ENCODE data around the gene XRCC3. TPM values are rescaled to one million over a fixed set of nuclear protein-coding genes. Genes with fewer than 3 reads are reported as not detected.

XRCC3 gene
- total and polyA plus RNA-seq, 2 experiments from 2014 or later, result 20.4 to 72.9 TPM

- TF ChIP-seq ZNF114 (CRISPR knock-in tag; IDR thresholded peaks at IDR 0.05) (no peak), JUNB (IDR thresholded peaks at IDR 0.05; ENCODE audit: unreplicated experiment) (no peak)
Observed at GRCh38 chr14:103659631-103660030, 55.6 kb downstream of the XRCC3 start (continued).

DNA sequence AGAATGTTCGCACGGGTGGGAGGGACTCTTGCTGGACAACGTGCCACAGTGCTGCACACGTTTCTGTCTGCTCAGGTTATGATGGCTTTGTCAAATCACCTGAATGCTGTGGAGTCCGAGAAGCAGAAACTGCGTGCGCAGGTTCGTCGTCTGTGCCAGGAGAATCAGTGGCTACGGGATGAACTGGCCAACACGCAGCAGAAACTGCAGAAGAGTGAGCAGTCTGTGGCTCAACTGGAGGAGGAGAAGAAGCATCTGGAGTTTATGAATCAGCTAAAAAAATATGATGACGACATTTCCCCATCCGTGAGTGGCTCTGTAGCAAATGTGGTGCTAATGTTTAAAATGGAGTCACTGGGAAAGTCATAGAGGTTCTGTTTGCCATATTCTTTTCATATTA is 57.8 kb downstream of the XRCC3 start:
- Histone ChIP-seq H3K79me2 (replicated peaks; ENCODE audit: insufficient read depth) (peaks cover 44% of the 10 kb centered on the region), H3K27ac (ENCODE audit: low read depth) (no peak overlapping the region), H4K20me1 (replicated peaks; ENCODE audit: insufficient read depth) (peaks cover 40% of the 10 kb centered on the region), H3F3A (replicated peaks; ENCODE audit: low read depth) (peaks cover 12% of the 10 kb centered on the region; the same call in 1 of the 2 replicates), H3K4me3 (no peak overlapping the region), H2AFZ (no peak overlapping the region), H3K36me3 (ENCODE audit: insufficient read depth) (peaks cover 48% of the 10 kb centered on the region), H3K4me1 (ENCODE audit: insufficient read depth) (no peaks in the 10 kb centered on the region), H3K4me2 (no peak overlapping the region), H3K27me3 (ENCODE audit: insufficient read depth) (no peaks in the 10 kb centered on the region), H3K9me2 (ENCODE audit: insufficient read depth) (no peaks in the 10 kb centered on the region)
- peaks cover 72% of the 10 kb centered on the region for H3K36me3 Mint-ChIP-seq (ENCODE audit: low read depth)
- H3K27me3 Mint-ChIP-seq (ENCODE audit: insufficient read depth, low read depth, poor library complexity), result no peaks in the 10 kb centered on the region
- TF ChIP-seq POLR2AphosphoS5 (IDR thresholded peaks at IDR 0.05; ENCODE audit: low read depth) (no peak), NANOG (IDR thresholded peaks at IDR 0.05; ENCODE audit: borderline replicate concordance) (no peak), JUNB (IDR thresholded peaks at IDR 0.05; ENCODE audit: unreplicated experiment) (no peak), ZNF331 (CRISPR knock-in tag; IDR thresholded peaks at IDR 0.05; ENCODE audit: low read depth) (no peak), STAT1 (IDR thresholded peaks at IDR 0.05; ENCODE audit: unreplicated experiment) (no peak), ZNF114 (CRISPR knock-in tag; IDR thresholded peaks at IDR 0.05) (no peak), EZH2 (IDR thresholded peaks at IDR 0.05; ENCODE audit: low read depth, unreplicated experiment) (no peak), CREB1 (CRISPR knock-in tag; IDR thresholded peaks at IDR 0.05; ENCODE audit: low read depth) (no peak), EZH2phosphoT487 (IDR thresholded peaks at IDR 0.05; ENCODE audit: unreplicated experiment) (no peak)
- TF ChIP-seq, protein P1, sequence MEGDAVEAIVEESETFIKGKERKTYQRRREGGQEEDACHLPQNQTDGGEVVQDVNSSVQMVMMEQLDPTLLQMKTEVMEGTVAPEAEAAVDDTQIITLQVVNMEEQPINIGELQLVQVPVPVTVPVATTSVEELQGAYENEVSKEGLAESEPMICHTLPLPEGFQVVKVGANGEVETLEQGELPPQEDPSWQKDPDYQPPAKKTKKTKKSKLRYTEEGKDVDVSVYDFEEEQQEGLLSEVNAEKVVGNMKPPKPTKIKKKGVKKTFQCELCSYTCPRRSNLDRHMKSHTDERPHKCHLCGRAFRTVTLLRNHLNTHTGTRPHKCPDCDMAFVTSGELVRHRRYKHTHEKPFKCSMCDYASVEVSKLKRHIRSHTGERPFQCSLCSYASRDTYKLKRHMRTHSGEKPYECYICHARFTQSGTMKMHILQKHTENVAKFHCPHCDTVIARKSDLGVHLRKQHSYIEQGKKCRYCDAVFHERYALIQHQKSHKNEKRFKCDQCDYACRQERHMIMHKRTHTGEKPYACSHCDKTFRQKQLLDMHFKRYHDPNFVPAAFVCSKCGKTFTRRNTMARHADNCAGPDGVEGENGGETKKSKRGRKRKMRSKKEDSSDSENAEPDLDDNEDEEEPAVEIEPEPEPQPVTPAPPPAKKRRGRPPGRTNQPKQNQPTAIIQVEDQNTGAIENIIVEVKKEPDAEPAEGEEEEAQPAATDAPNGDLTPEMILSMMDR (conservative IDR thresholded peaks at IDR 0.05; ENCODE audit: low read depth in 2 of 2), result no peak
- TF ChIP-seq, protein P2, sequence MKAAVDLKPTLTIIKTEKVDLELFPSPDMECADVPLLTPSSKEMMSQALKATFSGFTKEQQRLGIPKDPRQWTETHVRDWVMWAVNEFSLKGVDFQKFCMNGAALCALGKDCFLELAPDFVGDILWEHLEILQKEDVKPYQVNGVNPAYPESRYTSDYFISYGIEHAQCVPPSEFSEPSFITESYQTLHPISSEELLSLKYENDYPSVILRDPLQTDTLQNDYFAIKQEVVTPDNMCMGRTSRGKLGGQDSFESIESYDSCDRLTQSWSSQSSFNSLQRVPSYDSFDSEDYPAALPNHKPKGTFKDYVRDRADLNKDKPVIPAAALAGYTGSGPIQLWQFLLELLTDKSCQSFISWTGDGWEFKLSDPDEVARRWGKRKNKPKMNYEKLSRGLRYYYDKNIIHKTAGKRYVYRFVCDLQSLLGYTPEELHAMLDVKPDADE (IDR thresholded peaks at IDR 0.05), result no peak
- no peak for DNase-seq (ENCODE audit: low spot score)
- H3K4me1 Mint-ChIP-seq, result peaks cover 3% of the 10 kb centered on the region; the same call in 1 of the 3 replicates
- H3K27ac Mint-ChIP-seq, result no peak overlapping the region
- H3K9me3 Mint-ChIP-seq, result no peaks in the 10 kb centered on the region
- no peak for ATAC-seq
- no peak overlapping the region for H3K4me3 Mint-ChIP-seq

DNA sequence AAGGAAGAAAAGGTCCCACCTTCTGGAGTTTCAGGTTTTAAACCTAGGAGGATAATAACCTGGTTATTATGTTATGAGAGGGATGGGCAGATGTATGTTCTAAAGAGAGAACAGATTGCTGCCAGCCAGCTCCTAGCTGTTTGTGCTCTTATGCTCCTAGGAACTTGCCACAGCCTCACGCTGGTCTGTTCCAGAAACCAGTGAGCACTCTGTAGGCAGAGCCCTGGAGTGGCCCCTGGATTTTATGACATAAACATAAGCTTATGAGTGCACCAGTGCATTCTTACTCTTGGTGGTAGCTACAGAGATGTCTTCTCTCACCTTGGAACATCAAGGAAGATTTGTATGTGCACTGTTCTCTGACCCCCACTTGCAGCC is 58.5 kb downstream of the XRCC3 start:
- Histone ChIP-seq H3K27ac (ENCODE audit: low read depth) (no peak overlapping the region), H3K4me1 (ENCODE audit: insufficient read depth) (no peaks in the 10 kb centered on the region), H3F3A (replicated peaks; ENCODE audit: low read depth) (peaks cover 10% of the 10 kb centered on the region; the same call in 1 of the 2 replicates), H3K9me2 (ENCODE audit: insufficient read depth) (no peaks in the 10 kb centered on the region), H2AFZ (no peak overlapping the region), H3K36me3 (ENCODE audit: insufficient read depth) (peaks cover 48% of the 10 kb centered on the region), H3K27me3 (ENCODE audit: insufficient read depth) (no peaks in the 10 kb centered on the region), H4K20me1 (replicated peaks; ENCODE audit: insufficient read depth) (peaks cover 46% of the 10 kb centered on the region), H3K4me3 (no peak overlapping the region), H3K79me2 (replicated peaks; ENCODE audit: insufficient read depth) (peaks cover 51% of the 10 kb centered on the region), H3K4me2 (no peak overlapping the region)
- DNase-seq (ENCODE audit: low spot score), result no peak
- Mint-ChIP-seq H3K36me3 (ENCODE audit: low read depth) (peaks cover 66% of the 10 kb centered on the region), H3K9me3 (no peaks in the 10 kb centered on the region), H3K4me1 (peaks cover 3% of the 10 kb centered on the region; the same call in 1 of the 3 replicates), H3K27me3 (ENCODE audit: insufficient read depth, low read depth, poor library complexity) (no peaks in the 10 kb centered on the region), H3K27ac (no peak overlapping the region), H3K4me3 (no peak overlapping the region)
- no peak for ATAC-seq
- TF ChIP-seq, protein P1 (conservative IDR thresholded peaks at IDR 0.05; ENCODE audit: low read depth in 2 of 2), result no peak
- TF ChIP-seq, protein P2 (IDR thresholded peaks at IDR 0.05), result no peak
- TF ChIP-seq ZNF331 (CRISPR knock-in tag; IDR thresholded peaks at IDR 0.05; ENCODE audit: low read depth) (no peak), STAT1 (IDR thresholded peaks at IDR 0.05; ENCODE audit: unreplicated experiment) (no peak)
- TF ChIP-seq, protein P3, sequence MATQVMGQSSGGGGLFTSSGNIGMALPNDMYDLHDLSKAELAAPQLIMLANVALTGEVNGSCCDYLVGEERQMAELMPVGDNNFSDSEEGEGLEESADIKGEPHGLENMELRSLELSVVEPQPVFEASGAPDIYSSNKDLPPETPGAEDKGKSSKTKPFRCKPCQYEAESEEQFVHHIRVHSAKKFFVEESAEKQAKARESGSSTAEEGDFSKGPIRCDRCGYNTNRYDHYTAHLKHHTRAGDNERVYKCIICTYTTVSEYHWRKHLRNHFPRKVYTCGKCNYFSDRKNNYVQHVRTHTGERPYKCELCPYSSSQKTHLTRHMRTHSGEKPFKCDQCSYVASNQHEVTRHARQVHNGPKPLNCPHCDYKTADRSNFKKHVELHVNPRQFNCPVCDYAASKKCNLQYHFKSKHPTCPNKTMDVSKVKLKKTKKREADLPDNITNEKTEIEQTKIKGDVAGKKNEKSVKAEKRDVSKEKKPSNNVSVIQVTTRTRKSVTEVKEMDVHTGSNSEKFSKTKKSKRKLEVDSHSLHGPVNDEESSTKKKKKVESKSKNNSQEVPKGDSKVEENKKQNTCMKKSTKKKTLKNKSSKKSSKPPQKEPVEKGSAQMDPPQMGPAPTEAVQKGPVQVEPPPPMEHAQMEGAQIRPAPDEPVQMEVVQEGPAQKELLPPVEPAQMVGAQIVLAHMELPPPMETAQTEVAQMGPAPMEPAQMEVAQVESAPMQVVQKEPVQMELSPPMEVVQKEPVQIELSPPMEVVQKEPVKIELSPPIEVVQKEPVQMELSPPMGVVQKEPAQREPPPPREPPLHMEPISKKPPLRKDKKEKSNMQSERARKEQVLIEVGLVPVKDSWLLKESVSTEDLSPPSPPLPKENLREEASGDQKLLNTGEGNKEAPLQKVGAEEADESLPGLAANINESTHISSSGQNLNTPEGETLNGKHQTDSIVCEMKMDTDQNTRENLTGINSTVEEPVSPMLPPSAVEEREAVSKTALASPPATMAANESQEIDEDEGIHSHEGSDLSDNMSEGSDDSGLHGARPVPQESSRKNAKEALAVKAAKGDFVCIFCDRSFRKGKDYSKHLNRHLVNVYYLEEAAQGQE (IDR thresholded peaks at IDR 0.05; ENCODE audit: unreplicated experiment), result no peak

Measured in GM23338 (cell line).